Amniotic stem cell (primary cell): ENCODE results near the gene PTCD1.

ENCODE experiments used
- DNase-seq: peaks from one replicate; lab custom pipeline; 2025; lab: John Stamatoyannopoulos, UW

Gene PTCD1, protein sequence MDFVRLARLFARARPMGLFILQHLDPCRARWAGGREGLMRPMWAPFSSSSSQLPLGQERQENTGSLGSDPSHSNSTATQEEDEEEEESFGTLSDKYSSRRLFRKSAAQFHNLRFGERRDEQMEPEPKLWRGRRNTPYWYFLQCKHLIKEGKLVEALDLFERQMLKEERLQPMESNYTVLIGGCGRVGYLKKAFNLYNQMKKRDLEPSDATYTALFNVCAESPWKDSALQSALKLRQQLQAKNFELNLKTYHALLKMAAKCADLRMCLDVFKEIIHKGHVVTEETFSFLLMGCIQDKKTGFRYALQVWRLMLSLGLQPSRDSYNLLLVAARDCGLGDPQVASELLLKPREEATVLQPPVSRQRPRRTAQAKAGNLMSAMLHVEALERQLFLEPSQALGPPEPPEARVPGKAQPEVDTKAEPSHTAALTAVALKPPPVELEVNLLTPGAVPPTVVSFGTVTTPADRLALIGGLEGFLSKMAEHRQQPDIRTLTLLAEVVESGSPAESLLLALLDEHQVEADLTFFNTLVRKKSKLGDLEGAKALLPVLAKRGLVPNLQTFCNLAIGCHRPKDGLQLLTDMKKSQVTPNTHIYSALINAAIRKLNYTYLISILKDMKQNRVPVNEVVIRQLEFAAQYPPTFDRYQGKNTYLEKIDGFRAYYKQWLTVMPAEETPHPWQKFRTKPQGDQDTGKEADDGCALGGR

DNA sequence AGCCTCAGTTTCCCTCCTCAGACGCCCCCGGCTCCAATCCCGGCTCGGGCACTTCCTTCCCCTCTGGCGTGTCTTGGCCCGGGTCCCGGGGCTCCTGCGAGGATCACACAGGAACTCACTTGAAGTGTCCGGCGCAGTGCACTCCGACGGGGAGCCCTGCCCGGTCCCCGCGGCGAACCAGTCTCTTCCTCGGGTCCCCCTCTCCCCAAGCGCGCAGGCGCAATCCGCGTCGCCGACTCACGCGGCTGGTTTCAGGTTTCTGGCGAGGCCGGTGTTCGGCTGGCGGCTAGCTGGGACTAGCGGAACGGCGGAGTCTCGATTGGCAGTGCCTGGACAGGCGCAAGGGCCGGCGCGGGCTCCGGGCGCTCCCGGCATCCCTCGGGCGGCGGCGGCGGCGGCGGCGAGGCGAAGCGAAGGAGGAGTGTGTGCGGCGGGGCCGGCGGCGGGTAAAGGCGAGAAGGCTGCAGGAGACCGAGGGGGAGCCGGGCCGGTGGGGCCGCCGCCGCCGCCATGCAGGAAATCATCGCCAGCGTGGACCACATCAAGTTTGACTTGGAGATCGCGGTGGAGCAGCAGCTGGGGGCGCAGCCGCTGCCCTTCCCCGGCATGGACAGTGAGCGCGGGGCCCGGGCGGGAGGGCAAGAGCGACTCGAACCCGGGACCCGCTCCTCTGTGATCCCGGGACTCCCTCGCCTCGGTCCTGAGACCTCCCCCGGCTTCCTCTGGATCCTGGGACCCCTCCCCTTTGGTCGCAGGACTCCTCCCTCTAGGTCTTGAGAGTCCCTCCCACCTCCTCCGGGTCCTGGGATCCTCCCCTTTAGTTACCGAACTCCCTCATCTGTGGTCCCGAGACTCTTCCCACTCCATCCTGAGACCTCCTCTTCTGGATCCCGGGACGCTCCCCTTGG lies at the start of gene PTCD1, which contains the start of gene CPSF4:
PTCD1 (minus strand) TSS at position 226 of the 908 bp plus-strand sequence. CDS start 3,556 bp downstream, outside the sequence.
CPSF4 (plus strand) TSS at position 371 of the 908 bp plus-strand sequence; CDS start at position 511, 140 bp downstream.
- peak; percentile 94 for DNase-seq

DNA sequence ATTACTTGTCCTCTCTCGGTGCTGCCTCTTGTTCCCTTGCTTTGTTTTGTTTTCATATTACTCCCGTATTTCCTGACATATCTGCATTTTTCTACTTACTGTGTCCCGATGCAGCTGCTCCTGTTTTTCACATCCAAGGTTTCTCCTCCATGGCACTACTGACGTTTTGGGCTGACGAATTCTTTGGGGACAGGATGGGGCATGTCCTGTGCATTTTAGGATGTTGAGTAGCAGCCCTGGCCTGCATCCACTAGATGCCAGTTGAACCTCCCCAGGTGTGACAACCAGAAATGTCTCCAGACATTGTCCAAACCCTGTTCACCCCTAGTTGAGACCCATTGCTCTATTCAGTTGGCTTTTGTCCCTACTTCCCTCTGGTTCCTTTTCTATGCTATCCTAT lies 46.5 kb upstream of the PTCD1 start:
- no peak for DNase-seq

DNA sequence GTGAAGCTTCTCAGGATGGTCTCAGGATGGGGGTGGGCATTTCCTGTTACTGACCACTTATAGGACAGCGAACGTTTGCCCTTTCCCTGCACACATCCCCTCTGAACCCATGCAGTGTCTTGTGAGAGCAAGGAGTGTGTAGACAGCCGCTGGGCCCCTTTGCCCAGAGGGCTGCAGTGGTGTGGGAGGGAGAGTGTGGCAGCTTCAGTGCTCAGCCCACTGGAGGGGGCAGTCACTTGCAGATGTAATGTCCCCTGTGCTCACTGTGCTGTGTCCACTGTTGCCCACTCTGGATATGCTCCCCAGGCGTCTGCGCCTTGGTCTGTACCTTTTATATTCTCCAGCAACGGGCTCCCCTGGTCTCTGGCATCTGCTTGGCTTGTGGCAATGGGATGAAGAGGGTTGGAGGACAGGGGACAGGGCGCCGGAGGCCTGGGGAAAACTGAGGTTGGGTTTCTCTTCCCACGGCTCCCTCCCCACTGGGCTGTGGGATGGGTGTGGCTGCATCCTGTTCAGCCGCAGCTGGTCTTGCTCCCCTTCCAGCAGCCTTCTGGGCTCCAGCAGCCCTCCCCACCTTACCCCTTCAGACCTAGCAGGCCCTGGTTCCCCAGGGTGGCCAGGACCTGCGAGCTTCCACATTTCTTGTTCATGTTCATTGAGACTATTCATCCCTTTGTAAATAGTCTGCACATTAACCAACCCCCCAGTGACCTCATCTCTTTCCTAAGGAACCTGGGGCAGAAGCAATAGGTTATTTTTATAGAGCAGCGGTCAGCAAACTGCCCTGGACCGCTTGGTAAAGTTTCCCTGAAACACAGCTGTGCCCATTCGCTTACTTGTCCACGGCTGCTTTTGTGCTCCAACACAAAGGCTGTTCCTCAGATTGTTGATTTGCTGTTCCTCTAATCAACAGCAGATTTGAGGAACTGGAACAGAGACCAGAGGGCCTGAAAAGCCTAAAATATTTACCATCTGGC lies 40.2 kb upstream of the PTCD1 start:
- no peak for DNase-seq

DNA sequence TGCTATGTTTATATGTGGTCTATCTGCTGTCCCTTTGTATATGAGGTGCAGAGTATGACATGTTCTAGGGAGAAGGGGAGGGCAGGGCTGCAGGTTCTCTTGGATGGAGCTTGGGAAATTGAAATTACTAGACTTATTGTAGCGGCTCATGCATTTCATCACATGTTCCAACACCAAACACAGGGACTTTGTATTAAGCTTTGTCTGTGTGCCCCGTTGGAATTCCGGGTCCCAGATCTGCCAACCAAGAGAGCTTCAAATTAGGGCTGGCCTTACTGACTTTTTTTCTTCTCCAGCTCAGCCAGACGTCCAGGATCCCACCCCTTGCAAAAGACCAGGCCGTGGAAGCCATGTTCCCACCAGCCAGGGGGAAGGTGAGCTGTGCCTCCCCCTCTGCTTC lies 37.5 kb upstream of the PTCD1 start:
- no peak for DNase-seq

DNA sequence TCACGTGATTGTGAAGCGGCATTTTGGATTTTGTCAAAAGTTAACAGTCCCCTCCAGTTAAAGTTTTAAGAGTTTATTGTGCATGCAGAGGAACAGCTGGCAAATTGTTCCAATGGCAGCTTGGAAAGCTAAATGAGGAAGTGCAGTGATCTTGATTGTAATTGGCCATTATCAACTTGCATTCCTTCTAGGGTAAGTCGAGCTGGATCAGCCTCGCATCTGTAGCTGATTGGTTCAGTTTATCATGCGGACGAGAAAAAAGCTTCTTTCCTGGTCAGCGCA lies 34.7 kb upstream of the PTCD1 start:
- peak; percentile 23 for DNase-seq

DNA sequence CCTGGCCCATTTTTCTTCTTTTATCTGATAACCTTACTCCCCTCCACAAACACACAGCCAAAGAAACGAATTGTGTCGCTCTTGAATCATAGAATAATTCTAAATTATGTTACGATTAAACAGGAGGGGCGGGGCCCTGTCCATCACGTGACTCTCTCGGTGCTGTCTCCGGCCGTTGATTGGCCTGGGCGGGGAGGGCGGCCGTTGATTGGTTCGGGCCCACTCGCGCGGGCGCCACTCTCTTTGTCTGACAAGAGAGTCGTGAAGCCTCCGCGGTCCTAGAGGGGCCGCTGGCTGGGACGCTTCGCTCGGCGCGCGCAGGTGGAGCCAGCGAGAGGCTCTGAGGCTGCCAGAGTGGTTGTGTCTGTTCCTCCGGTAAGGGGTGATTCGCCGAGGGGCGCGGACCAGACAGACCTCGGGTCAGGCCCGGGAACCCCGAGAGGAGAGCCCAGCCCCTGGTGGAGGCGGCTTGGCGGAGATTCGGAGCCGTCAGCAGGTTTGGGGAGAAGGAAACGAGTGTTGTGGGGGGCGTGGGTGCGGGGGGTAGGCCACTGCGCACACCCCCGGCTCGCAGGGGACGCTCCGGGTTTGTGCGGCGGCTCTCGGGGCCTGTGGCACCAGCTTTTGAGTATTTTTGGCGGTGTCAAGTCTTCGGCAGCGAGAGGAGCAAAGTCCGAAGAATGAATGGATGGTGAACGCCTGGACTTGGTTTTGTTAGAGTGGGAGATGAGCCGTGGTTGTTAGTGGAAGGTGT lies 34.1 kb upstream of the PTCD1 start, which contains the start of gene ZNF789:
ZNF789 (plus strand) TSS at position 330 of the 754 bp plus-strand sequence. CDS start 3,567 bp downstream, outside the sequence.
- DNase-seq, result peak; percentile 96

DNA sequence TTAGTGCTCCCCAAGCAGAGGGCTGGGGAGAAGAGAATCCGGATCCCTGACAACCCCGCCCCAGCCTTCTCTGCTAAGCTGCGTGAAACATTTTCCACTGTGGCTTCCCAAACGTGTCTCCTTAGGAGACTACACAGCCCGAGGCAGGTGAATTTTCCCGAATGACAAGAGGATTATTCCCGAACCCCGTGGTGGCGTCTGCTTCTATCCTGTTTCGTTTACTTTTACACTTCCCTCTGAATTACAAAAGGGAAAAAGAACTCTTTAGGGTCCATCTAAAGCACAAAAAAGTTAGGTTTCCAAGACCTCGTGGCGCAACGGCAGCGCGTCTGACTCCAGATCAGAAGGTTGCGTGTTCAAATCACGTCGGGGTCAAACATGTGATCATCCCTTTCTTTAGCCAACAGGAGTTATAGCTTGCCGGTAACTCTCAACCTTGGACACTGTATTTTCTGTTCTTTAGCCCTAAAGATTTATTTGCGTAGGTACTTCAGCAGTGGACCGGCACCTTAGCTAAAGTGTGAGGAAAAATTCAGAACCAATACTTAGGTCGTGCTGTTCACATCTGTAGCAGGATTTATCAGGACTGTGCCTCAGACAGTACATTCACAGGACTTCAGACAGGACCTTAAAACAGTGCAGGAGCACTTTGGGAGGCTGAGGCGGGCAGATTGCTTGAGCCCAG lies 30.9 kb upstream of the PTCD1 start:
- DNase-seq, result no peak

DNA sequence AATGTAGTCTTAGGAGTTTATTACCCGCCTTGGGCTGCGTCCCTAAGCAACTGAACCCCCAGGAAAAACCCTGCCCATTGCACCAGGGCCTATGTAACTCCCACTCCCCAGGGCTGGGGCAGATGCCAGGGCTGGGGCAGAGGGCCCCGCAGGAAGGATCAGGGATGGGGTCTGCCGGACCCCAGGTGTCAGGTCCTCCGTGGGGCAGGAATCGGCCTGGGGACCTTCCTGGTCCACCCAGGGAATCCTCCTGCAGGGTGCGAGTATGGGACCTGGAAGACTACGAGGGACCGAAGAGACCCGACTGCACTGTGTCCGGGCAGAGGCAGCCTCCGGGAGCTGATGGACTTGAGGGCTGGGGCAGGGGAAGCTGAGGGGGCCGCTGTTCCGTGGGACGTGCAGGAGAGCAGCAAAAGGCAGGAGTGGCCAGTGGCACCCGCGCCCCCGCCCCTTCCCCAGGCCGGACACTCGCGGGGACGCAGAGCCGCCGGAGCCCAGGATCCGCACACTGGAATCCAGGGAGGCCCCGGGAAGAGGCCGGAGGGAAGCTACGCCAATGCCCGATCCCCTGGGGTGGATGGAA lies 29.8 kb upstream of the PTCD1 start:
- no peak for DNase-seq

DNA sequence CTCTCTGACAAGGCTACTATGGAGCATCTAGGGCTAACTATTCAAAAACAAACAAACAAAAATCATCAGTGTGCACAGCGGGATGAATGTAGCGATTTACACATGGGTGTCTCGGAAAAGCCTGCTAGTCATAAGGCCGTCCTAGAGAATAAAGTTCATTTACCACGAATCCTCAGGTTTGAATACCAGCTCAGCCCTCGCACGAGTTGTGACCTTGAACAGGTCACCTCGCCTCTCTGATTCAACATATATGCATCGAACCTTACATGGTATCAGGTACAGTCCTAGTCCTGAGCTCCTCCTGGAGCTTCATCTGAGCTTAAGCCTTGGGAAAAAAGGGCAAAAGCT lies 26.8 kb upstream of the PTCD1 start:
- DNase-seq, result no peak

DNA sequence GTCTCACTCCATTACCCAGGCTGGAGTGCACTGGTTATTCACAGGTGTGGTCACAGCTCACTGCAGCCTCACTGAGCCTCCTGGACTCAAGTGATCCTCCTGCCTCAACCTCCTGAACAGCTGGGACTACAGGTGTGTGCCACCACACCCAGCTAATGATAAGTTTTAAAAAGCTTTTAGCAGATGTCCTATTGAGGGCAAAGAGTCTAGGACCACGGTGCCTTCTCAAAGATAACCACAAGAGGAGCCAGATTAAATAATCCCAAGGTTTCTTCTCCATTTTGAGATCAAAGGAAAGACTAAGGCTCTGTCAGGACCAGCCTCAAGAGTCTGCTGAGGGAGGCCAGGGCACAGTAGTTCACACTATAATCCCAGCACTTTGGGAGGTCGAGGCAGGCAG lies 22.6 kb upstream of the PTCD1 start:
- DNase-seq, result no peak

DNA sequence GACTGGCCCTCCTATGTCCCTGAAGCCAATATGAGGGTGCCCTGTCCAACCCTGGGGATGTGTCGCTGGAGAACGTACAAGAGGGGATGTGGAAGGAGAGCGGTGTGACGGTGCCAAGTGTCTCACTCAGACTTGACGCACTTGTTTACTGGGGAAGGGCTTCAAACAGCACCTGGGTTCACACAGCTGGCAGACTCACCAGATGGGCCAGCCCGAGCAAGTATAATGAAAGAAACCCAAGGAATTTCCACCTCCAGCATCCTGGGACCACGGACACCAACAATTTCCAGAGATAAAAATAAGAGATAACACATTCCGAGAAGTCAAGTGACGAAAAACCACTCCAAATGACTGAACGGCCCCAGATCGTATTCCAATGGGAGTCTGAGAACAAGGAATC lies 22.1 kb upstream of the PTCD1 start:
- DNase-seq, result no peak

DNA sequence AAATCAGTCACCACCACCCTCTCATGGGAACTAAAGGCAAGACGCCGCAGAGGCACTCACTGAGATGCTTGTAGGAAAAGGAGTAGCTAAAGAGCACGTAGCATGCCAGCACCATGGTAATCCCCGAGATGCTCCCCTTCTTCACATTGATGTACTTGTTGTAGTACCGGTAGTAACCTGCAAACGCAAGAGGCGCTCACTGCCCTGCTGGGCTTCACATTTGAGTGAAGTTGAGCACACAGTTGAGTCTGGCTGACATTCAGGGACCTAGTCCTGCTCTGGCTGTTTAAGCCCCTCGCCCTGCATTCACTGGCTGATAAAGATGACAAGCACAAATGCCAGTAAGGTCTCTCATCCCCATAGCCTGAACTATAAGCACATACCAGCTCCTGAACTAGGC lies 20.5 kb upstream of the PTCD1 start:
- no peak for DNase-seq

DNA sequence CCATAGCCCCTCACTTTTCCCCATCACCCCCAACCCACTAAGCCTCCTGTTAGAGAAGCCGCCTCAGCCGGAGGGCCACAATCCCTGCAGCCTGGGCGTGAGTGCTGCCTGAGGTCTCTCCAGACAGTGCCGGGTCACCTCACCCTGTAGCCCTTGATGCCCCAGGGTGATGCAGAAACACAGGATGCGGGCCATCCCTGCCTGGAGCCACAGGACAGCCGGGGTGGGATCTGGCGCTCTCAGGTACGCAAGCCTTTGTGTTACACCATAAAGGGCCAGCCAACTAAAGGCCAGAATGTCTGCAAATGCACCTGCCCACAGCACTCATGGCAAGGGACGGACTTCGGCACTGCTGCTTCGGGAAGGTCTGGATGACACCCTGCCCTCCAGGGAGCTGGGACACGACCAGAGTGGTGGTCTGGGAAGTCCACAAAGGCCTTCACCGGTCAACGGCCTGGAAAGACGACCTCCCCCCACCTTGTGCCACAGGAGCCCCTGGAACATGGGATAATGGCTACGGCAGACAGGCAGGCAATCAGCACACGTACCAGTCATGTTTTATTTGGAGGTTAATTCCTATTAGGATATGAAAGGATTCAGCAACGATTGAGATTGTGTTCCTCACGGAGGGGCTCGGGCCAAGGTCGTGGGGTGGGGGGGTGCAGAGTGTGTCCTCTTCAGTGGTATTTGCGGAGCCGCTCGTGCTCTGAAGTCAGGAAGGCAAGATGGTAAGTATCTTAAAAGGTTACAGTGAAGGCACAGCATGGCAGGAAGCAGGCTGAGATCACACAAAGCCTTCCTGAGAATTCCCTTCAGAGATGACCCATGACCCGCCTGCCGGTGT lies 19.3 kb upstream of the PTCD1 start:
- no peak for DNase-seq

DNA sequence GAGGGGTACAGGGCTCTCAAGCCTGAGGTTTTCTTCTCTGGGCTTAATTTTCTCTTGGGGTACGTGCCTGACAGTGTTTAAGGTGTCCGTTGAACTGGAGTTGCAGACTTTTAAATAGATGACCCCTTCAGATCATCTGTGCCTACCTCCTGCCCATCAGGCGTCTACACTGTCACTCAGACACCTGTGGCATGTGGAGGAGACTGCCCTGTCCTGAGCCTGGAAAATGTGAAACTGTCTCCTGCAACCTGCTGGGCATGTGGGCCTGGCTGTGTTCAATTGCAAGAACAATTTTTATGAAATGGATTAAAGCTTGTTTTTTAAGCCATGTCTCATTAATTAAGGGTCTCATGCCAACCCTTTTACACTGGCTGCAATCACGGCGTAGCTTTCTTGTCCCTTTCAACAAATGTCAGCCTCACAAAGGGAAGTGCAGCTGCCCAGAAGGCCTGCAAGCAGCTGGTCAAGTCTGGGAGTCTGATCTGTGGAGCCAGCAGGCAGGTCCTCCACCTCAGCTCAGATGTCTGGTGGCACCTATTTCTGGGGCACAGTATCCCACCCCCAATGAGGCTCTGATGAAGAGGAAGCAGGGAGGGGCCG lies 18.6 kb upstream of the PTCD1 start:
- no peak for DNase-seq

DNA sequence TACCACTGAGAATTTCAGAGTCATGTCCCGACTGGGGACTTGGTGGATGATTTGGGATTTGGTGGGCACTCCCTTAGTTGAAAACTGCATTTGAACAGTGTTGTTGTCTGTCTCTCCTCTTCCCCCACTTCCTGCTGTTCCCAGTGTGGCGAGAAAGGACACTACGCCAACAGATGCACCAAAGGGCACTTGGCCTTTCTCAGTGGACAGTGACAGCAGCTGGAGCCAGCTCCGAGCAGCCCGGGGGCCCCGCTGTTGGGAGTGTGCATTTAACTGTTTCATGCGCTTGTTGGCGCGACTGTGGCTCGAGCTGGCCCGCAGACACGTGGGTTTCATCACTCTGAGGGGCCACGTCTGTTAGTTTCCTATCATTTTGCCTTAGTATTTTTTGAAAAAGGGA lies 17.7 kb upstream of the PTCD1 start:
- DNase-seq, result no peak

DNA sequence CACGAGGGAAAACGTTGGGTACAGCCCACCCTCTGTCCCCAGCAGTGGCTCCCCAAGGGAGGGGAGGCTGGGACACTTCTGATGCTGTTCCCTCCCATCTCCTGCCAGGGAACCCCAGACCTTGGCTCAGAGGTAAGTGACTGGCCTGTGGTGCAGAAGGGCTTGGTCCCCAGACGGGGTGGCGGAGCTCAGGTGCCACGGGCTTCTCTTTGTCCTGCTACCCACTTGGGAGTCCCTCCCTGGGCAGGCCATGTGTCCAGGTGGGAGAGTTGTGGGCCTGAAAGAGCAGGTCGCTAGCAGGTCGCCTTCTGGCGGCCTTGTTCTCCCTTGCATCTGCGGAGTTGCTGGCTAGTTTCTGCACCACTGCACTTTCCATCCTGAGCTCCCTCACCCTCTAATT lies 17.3 kb upstream of the PTCD1 start:
- no peak for DNase-seq

DNA sequence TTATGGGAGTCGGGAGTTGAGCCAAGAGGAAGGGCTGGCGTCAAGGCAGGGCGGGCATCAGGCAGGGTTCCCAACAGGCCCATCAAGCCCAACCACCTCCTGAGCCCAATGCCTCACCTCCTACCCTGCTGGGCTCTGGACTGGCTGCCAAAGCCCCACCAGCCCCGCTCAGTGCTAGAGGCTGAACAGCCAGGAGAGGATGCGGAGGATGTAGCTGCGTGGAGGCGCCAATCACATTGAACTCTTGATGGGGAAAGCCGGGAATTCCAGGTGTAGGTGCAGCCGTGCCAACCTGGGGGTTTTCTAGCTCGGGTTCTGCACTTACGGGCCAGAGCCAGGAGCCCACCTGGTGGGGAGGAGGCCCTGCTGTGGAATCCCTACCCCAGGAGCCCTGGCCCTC lies 14.5 kb upstream of the PTCD1 start:
- no peak for DNase-seq

DNA sequence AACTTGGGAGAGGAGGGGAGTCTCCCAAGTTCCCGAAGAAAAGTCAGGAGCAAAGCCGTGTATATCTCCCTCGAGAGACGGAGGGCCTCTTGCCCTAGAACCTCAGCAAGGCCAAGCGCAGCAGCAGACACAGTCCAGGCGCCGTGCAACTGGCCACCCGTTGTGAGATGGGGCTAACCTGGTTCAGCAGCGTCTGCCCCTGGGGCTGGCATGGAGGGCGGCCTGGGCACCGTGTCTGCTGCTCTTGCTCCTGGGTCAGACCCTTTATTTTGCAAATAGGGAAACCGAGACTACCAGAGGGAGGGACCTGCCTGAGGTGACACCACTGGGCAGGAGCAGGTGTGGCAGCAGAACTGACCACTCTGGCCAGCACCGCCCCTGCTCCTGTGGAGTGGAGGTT lies 13.9 kb upstream of the PTCD1 start:
- no peak for DNase-seq
